ENCODE data around the gene HOXD10.

HOXD10 gene

GRCh38 chr2:176152350-176153181 lies 36.0 kb downstream of the HOXD10 start:
- DNase-seq, result no peak

- no peak for DNase-seq
Measured at GRCh38 chr2:176154576-176155252, 38.1 kb downstream of the HOXD10 start.

GRCh38 chr2:176155356-176156044 lies 38.9 kb downstream of the HOXD10 start:
- no peak for DNase-seq

GRCh38 chr2:176156301-176156806 lies 39.8 kb downstream of the HOXD10 start:
- DNase-seq, result no peak

- no peak for DNase-seq
Measured at GRCh38 chr2:176156807-176157498, 40.4 kb downstream of the HOXD10 start, which contains the start of gene HOXD3. TSS of gene HOXD3 (plus strand) at chr2:176157307. CDS start at chr2:176169115, 11,808 bp downstream.

GRCh38 chr2:176157499-176158185 lies 41.1 kb downstream of the HOXD10 start:
- no peak for DNase-seq

- no peak for DNase-seq
Measured at GRCh38 chr2:176158186-176158591, 41.6 kb downstream of the HOXD10 start.

- no peak for DNase-seq
Measured at GRCh38 chr2:176158855-176159662, 42.5 kb downstream of the HOXD10 start.

GRCh38 chr2:176159663-176160250 lies 43.2 kb downstream of the HOXD10 start:
- no peak for DNase-seq

- DNase-seq, result no peak
Measured at GRCh38 chr2:176160251-176160985, 43.8 kb downstream of the HOXD10 start.

- no peak for DNase-seq
Measured at GRCh38 chr2:176160986-176161824, 44.6 kb downstream of the HOXD10 start.

GRCh38 chr2:176161825-176162626 lies 45.4 kb downstream of the HOXD10 start:
- DNase-seq, result no peak

- no peak for DNase-seq
Measured at GRCh38 chr2:176162911-176163671, 46.5 kb downstream of the HOXD10 start.

- DNase-seq, result no peak
Measured at GRCh38 chr2:176163672-176164056, 47.1 kb downstream of the HOXD10 start.

GRCh38 chr2:176164201-176164600 lies 47.6 kb downstream of the HOXD10 start:
- DNase-seq, result no peak

GRCh38 chr2:176164611-176165369 lies 48.2 kb downstream of the HOXD10 start:
- no peak for DNase-seq
